ENCODE measurements around the gene FAHD2A.
"Not testable (repeated sequence)": the region's sequence is repeated elsewhere in the genome, so short reads cannot be mapped to it uniquely, and the experiment has no call there.

Gene FAHD2A

GRCh38 chr2:95376311-95377215, 25.9 kb upstream of the FAHD2A start:
- no peak for DNase-seq (ENCODE audit: low spot score)

- no peak for DNase-seq (ENCODE audit: low spot score)
Observed at GRCh38 chr2:95377216-95378123, 25.0 kb upstream of the FAHD2A start.

GRCh38 chr2:95378281-95378680, 24.2 kb upstream of the FAHD2A start:
- DNase-seq (ENCODE audit: low spot score), result not testable (repeated sequence)

- no peak for DNase-seq (ENCODE audit: low spot score)
Observed at GRCh38 chr2:95379371-95379831, 23.1 kb upstream of the FAHD2A start.

- no peak for DNase-seq (ENCODE audit: low spot score)
Observed at GRCh38 chr2:95380280-95380679, 22.2 kb upstream of the FAHD2A start.

GRCh38 chr2:95380731-95381130, 21.8 kb upstream of the FAHD2A start:
- no peak for DNase-seq (ENCODE audit: low spot score)

- DNase-seq (ENCODE audit: low spot score), result no peak
Observed at GRCh38 chr2:95381212-95382191, 21.0 kb upstream of the FAHD2A start.

- DNase-seq (ENCODE audit: low spot score), result no peak
Observed at GRCh38 chr2:95382192-95382591, 20.3 kb upstream of the FAHD2A start.

GRCh38 chr2:95382686-95383634, 19.5 kb upstream of the FAHD2A start:
- no peak for DNase-seq (ENCODE audit: low spot score)

- DNase-seq (ENCODE audit: low spot score), result no peak
Observed at GRCh38 chr2:95383635-95384027, 18.9 kb upstream of the FAHD2A start.

GRCh38 chr2:95384854-95385569, 17.5 kb upstream of the FAHD2A start:
- no peak for DNase-seq (ENCODE audit: low spot score)

GRCh38 chr2:95385570-95385984, 16.9 kb upstream of the FAHD2A start:
- no peak for DNase-seq (ENCODE audit: low spot score)

GRCh38 chr2:95386031-95386430, 16.5 kb upstream of the FAHD2A start:
- DNase-seq (ENCODE audit: low spot score), result no peak

- DNase-seq (ENCODE audit: low spot score), result no peak
Observed at GRCh38 chr2:95387358-95387757, 15.2 kb upstream of the FAHD2A start.

GRCh38 chr2:95388091-95388692, 14.3 kb upstream of the FAHD2A start:
- no peak for DNase-seq (ENCODE audit: low spot score)

GRCh38 chr2:95388856-95389244, 13.7 kb upstream of the FAHD2A start:
- no peak for DNase-seq (ENCODE audit: low spot score)

GRCh38 chr2:95389245-95390119, 13.0 kb upstream of the FAHD2A start:
- peak; percentile 21 for DNase-seq (ENCODE audit: low spot score)

GRCh38 chr2:95390272-95390880, 12.1 kb upstream of the FAHD2A start:
- DNase-seq (ENCODE audit: low spot score), result no peak
